ENCODE results near the gene BABAM2.

DNA sequence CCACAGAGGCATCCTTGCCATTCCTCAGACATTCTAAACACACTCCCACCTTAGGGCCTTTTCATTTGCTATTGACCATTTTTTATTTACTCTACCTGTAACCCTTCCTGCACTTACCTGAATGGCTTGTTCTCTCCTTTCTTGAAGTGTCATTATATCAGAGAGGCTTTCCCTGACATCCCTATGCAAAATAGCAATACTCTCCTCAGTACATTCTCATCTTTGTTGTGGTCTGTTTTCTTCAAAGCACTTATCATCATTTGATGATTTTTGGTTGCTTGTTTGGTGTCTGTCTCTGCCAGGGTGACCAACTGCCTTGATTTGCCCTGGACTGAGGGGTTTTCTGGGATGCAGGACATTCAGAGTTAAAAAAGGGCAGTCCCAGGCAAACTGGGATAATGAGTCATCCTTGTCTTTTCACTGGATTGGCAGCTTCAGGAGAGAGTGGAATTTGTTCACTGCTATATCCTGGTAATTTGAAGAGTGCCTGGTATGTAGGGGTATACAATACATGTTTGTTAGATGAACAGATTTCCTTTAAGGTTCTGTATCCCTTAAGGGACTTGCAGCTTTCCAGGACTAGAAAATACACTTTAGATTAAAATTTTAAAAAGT lies 102.4 kb downstream of the BABAM2 start:
- TF ChIP-seq, protein P1, sequence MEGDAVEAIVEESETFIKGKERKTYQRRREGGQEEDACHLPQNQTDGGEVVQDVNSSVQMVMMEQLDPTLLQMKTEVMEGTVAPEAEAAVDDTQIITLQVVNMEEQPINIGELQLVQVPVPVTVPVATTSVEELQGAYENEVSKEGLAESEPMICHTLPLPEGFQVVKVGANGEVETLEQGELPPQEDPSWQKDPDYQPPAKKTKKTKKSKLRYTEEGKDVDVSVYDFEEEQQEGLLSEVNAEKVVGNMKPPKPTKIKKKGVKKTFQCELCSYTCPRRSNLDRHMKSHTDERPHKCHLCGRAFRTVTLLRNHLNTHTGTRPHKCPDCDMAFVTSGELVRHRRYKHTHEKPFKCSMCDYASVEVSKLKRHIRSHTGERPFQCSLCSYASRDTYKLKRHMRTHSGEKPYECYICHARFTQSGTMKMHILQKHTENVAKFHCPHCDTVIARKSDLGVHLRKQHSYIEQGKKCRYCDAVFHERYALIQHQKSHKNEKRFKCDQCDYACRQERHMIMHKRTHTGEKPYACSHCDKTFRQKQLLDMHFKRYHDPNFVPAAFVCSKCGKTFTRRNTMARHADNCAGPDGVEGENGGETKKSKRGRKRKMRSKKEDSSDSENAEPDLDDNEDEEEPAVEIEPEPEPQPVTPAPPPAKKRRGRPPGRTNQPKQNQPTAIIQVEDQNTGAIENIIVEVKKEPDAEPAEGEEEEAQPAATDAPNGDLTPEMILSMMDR (conservative IDR thresholded peaks at IDR 0.05 in 1 of 2, IDR thresholded peaks at IDR 0.05 in 1 of 2; ENCODE audit: extremely low read depth in 1 of 2, insufficient read depth in 1 of 2, low read depth in 1 of 2, low read length in 2 of 2), result no peak
- no peak for TF ChIP-seq EZH2 (IDR thresholded peaks at IDR 0.05; ENCODE audit: borderline replicate concordance, low read length)

Measured in mammary epithelial cell (primary cell).